Tibial nerve (tissue), 4 donors: ENCODE results near the gene CENPX.

Experiments
- EP300 ChIP-seq, 2 donors: sonication (generic); formaldehyde crosslinking; IDR thresholded peaks; one replicate each; pipeline ENCODE4 v1.6.1; 2017; ENCODE audit warnings: antibody characterized with exemption in 2 of 2, mild to moderate bottlenecking in 1 of 2
- TF ChIP-seq, protein P1 (sequence below), 5 experiments: fragments of 200-600 bp in 3 of 5; fragments of 450-650 bp in 2 of 5; sonication (generic) in 3 of 5; IDR thresholded peaks; one replicate each; pipeline ENCODE4 v1.5.1; 2016 to 2019; ENCODE audit warnings: antibody characterized with exemption in 5 of 5, mild to moderate bottlenecking in 3 of 5, moderate library complexity in 2 of 5

DNA sequence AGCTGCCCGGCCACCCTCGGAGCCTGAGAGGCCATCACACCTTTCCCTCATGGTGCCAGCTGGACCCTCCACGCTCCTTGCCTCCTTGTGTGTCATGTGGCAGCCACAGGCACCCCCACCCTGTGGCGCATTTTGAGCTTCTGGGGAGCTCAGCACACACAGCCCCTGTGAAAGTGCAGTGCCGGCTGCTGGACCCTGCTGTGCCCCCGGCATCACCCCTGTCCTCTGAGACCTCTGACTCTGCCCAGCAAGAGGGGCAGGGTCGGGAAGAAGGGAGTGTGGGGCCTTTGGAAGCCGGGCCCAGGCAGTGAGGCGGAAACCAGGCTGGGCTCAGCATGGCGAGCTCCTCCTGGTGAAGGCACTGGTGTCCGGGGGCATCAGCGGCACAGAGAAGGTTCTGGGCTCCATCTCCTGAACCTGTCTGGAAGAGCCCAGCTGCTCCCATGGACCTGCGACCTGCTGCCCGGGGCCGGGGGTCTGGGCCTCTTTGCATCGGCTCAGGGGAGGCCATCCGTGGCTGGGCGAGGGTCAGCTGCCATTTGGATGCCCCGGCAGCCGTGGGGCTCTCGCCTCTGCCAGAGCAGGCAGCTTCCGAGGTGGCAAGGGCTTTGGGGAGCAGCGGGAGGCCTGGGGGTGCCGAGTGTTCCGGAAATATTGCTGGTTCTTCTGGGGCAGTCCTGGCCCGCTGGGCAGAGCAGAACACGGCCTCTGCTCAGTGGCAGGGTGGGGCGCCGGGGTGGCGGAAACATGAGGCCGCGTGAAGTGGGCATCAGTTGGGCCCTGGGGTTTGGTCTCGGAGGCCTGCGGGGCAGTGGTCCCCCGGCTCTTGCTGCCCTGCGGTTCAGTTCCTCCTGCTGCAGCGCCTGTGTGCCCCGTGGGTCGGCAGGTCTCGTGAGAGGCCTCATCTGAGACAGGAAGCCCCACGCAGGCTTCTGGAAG is 17.9 kb downstream of the CENPX start:
- no peak for TF ChIP-seq EP300 (IDR thresholded peaks at IDR 0.05)
- TF ChIP-seq, protein P1, sequence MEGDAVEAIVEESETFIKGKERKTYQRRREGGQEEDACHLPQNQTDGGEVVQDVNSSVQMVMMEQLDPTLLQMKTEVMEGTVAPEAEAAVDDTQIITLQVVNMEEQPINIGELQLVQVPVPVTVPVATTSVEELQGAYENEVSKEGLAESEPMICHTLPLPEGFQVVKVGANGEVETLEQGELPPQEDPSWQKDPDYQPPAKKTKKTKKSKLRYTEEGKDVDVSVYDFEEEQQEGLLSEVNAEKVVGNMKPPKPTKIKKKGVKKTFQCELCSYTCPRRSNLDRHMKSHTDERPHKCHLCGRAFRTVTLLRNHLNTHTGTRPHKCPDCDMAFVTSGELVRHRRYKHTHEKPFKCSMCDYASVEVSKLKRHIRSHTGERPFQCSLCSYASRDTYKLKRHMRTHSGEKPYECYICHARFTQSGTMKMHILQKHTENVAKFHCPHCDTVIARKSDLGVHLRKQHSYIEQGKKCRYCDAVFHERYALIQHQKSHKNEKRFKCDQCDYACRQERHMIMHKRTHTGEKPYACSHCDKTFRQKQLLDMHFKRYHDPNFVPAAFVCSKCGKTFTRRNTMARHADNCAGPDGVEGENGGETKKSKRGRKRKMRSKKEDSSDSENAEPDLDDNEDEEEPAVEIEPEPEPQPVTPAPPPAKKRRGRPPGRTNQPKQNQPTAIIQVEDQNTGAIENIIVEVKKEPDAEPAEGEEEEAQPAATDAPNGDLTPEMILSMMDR (IDR thresholded peaks at IDR 0.05): no peak
